UCSD-AML1 (cell line): ENCODE results near the gene IRX3.
"Not testable (repeated sequence)": the region's sequence is repeated elsewhere in the genome, so short reads cannot be mapped to it uniquely, and the experiment has no call there.

Experiments
- DNase-seq: peaks from one replicate; lab custom pipeline; 2025; ENCODE audit not compliant: unreplicated experiment; lab: John Stamatoyannopoulos, UW

Gene IRX3

DNA sequence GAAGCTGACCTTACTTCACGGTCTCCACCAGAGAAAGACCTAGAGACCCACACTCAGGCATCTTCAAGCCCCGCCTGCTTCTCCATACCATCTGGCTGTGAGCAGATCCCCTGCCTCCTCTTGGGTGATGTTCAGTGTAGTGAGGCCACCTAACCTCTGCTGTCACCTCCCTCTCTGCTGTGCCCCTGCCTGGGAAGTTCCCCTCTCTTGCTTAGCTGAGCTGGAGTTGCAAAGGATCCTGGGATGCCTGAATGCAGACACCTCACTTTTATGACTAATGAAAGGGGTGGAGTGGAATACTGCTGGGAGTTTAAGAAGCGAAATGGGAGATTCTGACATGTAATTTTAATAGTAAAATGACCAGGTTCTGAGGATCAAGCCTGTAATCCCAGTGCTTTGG is 5.8 kb downstream of the IRX3 start:
- no peak for DNase-seq

DNA sequence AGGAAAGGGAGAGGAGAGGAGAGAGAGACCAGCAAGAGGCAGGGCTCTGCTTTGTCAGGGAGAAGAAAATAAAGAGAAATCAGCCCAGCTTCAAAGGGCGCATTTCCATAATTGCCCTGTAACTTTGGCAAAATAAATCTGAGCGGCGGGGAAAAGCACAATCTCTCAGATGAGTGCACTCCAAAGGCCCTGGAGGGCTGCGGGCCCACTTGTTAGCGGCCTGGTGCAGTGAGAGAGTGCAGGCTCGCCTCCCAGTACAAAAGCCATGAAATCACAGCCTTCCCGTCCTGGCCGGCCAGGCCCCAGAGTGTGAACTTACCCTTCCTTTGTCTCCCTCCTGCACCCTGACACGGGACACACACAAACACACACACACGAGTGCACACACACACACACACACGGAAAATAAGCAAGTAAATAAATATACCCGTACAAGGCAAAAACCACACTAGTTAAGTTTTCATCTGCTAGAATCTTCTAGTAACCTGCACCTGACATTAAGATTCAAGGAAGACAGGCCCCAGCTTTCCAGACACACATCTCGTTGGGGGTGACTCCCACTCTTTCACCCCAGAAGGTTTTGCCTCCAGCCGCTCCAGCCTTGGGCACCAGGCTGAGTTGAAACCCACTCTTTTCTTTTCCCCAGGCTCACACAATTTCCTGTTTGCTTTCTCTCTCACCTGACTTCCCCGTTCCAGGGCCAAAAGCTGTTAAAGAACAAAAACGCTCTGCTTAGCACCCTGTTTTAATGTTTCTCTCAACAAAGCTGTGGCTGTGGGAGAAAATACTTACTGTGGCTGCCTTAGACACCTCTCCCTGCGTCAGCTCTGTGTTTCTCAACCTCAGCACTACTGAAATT is 8.5 kb downstream of the IRX3 start:
- no peak for DNase-seq

DNA sequence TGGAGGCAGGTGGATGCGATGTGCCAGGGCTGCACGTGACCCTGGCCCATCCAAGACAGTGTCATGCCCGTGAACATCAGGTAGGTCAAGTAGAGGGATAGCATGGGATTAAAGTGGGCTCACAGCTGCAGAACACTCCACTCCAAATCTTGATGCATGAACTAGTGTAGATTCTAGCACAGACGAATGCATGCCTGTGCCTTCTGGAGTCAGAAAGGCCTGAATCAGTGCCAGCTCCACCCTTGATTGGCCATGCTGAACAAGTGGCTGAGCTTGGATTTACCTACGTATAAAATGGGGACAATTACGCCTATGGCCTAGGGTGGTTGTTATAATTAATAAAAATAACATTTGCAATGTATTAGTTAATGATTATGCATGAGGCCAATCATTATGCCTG is 10.6 kb downstream of the IRX3 start:
- no peak for DNase-seq

DNA sequence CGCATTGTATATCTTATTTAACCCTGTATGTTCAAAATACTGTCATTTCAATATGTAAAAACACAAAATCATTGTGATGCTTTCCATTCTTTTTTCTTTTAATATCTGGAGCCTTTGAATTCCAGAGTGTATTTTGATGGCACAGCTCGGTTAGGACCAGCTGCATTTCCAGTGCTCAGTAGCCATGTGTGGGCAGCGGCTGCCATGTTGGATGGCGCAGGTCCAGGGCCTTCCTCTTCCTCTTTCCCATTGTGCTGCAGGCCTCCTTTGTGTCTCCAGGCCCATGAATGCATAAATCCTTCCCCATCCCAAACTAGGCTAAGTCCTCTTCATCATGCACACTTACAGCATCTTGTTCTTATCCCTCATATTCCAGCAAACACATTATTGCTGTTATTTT is 13.0 kb downstream of the IRX3 start:
- DNase-seq: no peak

DNA sequence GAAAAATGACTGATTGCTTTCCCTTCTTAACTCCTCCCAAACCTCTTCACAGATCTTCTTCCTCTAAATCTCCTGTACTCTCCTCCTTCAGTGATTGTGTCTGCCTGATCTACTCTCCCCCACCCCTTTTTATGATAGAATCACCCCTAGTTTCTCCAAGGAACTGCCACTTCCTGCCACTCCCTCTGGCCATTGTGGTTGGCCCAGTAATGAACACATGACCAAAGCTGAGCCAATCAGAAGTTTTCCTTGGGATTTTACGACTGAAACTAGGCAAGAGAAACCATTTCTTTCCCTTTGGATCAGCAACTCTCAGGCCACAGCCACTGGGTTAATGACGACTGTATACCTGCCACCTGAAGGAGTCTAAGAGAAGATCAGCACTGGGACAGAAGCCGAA is 15.9 kb downstream of the IRX3 start:
- no peak for DNase-seq

DNA sequence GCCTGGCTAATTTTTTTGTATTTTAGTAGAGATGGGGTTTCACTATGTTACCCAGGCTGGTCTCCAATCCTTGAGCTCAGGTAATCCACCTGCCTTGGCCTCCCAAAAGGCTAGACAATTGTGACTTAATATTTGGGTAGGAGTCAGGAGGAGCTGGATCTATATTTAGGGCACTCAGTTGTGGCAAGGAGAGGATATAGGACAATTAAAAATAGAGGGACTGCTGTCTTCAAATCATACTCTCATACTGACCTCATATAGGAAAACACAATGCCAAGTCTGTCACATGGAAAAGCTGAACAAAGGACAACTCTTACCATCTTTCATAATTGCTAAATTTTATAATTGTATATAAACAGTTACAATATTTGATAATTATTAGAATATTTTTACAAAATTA is 17.1 kb downstream of the IRX3 start:
- DNase-seq: no peak

DNA sequence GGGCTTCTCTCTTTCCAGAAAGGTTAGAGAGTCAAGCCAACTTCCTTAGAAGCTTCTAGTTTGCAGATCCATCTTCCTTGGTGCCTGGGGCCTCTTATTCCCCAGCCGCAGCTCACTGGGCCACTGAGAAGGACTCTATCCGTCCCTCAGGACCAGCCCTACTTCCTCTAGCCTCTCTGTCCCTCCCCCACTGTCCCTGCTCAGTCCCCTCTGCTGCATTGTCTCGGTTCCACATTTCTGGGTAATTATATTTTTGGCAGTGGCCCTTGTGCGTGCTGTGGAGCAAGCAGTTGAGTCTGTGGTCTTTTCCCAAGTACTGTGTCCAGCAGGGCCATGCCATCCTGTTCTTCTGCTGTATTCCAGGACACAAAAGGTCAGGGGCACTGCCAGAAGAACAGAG is 17.8 kb downstream of the IRX3 start:
- no peak for DNase-seq

DNA sequence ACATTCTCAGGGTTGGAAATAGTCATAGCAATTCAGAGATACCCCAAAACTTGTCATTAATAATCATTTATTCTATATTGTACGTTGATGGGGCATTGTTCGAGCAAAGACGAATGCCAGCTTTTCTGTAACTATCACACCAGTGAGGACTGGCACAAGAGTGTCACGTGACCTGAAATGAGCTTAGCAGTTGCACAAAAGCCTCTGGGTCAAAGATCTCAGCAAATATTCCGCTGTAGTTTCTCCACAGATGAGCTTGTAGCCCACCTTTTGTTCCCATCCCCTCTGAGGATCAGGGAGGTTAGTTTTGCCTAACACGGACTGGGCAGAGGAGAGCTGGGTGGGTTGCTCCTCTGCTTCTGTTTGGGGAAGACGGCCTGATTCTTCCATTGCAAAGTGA is 18.2 kb downstream of the IRX3 start:
- no peak for DNase-seq

DNA sequence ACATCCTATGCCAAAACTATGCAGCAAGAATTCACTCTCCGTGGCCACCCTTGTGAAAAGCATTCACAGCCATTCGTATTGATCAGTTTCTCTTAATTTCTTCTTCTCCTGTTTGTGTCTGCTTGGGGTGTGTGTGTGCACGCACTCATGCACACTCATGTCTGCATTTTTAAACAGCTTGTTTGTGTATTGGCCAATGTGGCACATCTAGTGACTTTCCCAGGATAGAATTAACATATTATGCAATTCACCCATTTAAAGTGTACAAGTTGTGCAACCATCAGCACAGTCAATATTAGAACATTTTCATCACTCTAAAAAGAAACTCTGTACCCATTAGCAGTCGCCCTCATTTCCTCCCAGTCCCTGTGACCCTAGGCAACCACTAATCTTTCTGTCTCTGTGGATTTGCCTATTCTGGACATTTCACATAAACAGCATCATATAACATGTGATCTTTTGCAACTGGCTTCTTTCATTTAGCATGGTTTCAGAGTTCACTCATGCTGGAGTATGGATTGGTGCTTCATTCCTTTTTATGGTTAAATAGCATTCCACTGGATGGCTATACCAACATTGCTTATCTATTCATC is 20.1 kb downstream of the IRX3 start:
- no peak for DNase-seq

DNA sequence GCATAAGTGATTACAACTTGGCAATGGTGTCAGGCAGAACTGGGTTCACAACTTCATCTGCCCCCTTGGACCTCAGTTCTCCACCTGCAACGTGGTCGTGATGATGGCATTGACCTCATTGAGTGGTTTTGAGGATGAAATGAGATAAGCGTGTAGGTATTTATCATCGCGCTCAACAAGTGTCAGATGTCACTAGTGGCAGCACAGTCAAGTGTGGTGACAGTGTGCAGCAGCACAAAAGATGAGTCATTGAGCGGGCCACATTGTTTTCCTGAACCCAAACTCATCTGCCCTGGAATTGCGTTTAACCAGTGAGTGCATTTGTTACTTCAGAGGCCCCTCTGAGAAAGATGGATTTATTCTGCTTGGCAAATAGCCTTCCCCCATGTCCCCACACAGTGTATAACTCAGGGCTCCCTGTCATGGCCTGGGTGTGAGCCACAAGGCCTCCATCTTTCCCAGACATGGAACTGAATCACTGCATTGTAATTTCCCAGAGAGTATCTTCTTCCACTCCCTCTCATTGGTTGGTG is 20.9 kb downstream of the IRX3 start:
- no peak for DNase-seq

DNA sequence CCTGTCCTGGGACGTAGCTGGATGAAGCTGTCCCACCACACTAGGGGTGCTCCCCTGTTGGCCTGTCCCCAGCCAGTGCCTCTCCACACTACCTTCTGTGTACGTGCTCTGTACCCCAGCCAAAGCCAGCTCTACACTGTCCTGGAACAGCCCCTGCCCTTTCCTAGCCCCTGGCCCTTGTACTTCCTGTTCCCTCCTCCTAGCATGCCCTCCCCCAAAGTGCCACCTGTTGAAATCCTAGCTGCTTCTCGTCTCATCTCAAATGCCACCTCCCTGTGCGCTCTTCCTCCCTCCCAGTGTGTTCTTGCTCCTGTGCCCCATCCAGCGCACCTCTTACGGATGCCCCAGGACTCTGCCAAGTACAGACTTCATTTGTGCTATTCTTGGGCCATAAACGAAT is 33.5 kb downstream of the IRX3 start:
- no peak for DNase-seq

DNA sequence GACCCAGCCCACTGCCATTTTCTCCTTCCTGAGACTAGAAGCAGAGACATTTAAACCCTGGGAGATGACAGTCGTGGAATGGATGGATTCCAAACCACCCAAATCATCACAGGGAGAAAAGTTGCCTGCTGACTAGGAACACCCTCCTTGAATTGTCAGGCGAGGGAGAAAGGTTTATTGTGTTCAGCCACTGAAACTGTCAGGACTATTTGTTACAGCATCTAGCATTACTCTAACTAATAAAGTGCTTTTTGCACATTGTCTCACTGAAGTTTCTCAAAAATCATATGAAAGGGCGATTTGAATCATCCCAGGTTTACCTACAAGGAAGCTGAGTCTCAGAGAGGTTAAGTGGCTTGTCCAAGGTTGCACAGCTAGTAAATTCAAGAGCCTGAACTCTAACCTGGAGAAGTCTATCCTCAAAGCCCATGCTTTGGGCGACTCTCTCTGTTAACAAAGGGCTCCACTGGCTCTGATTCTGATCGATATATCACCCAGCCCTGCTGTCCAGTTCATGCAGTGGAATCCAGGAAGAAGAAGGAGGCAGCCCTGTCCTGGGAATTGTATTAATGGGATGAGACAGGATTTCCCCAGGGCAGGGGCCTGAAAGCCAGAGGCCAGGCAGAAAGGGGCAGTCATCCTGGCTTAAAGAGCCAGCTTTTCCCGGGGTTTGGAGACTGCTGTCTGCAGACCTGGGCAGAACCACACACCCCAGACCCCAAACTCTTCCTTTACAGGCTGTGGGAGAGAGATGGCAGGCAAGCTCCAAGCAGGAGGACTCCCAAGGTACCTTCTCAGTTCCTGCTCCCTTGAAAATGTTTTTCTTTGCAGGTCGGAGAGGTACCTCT is 37.5 kb downstream of the IRX3 start:
- no peak for DNase-seq

DNA sequence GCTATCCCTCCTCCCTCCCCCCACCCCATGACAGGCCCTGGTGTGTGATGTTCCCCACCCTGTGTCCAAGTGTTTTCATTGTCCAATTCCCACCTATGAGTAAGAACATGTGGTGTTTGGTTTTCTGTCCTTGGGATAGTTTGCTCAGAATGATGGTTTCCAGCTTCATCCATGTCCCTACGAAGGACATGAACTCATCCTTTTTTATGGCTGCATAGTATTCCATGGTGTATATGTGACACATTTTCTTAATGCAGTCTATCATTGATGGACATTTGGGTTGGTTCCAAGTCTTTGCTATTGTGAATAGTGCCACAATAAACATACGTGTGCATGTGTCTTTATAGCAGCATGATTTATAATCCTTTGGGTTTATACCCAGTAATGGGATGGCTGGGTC is 38.9 kb downstream of the IRX3 start:
- not testable (repeated sequence) for DNase-seq

DNA sequence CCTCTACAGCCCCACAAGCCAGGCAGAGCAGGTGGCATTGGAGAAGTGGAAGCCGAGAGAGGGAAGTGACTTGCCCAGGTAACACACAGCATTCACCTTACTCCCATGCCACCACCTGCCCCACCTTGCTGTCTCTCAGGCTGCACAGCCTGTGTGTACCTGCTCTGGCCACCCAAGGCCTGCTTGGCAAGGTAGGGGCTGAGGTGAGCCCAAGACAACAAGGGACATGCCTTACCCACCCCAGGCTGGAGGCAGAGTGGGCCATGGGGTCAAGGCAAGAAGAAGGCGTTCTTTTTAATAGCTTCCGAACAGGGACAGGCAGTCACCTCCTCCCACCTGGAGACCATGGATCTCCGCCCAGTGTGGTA is 40.1 kb downstream of the IRX3 start:
- no peak for DNase-seq

DNA sequence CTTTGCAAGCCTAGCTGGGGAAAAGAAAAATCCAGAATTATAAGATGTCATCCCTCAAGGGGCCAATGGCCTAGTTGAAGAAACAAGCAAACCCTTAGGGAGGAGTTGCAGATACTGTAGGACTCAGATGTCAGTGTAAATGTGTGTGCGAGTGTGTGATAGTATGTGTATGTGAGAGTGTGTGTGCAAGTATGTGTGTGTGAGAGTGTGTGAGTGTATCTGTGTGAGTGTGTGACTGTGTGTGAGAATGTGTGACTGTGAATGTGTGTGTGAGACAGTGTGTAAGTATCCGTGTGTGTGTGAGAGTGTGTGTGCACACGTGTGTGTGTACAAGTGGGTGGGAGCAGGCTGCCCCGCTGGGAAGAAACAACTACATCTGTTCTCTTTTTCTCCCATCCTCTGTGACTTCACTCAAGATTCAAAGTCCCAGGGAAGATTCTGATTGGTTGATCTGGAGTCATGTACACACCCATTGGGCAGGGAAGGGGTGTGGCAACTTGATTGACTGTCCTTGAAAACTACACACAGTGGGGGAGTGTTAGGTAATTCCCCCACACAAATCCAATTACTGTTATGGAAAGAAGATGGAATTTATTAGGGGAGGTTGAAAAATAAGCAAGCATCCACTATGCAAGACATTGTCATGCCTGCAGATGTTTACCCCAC is 40.7 kb downstream of the IRX3 start:
- no peak for DNase-seq

DNA sequence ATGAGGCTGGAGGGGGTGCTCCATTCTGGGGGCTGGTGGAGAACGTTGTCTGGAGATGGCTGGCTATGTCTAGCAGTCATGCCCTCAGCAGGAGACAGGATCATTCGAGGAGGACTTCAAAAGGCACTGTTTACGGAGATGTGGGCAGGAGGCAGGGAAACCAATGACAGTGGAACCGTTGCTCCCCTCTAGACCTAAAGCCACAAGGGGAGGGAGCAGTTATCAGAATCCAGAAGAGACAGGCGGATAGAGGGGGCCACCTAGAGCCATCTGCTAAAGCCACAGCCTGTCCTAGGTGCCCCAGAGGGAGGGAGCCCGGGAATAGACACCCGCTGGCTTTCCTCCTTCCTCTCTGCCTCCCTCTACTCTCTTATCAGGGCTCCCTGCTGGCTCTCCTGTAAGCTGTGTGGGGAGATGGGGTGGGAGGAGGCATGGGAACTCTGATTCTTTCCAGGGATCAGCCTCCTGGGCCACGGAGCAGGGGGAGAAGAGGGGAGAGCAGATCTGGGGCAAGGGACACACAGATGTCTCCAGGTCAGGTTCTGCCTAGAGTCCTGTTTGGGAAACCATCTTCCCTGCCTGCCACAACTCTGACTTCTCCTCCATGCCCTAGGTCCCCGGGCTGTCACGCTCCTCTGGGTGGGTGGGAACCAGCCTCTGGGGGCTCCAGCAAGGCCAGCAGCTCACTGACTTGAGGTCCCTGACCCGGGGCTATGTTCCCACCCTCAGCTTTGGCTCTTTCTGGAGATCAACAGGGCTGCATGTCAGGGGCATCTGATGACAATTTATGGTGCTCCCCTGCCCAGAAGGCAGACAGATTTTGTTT is 42.3 kb downstream of the IRX3 start:
- DNase-seq: no peak

DNA sequence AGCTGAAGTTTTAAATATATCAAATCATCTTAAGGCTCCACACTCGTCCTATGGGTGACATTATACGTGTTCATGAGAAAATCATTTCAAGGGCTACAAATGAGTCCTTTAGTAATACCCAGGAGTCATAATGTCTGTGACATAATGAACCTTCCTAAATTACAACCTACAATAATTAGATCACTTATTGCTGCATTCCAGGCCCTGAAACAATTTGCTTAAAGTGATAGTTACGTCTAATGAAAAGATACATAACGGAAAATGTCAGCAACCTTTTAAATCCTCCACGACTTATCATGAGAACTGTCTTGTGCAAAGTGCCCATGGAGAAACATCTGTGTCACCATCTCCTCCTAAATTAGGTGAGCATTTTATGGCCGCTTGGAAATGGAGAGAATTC is 43.4 kb downstream of the IRX3 start:
- DNase-seq: no peak

DNA sequence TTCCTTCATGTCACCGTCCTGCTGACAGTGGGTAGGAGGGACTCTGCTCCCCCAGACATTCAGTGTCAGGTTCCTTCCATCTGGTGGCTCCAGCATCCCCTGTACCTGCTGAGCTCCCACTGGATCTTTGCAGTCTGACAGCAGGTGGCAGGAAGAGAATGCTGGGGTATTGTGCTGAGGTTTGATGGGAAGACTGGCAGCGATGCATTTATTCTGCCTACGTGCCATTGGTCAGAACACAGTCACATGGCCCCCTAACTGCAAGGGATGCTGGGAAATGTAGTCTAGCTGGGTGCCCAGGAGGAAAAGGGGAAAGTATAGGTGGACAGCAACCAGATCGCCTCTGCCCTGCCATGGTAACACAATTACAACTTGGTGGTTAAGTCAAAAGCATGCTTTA is 44.4 kb downstream of the IRX3 start:
- DNase-seq: no peak

DNA sequence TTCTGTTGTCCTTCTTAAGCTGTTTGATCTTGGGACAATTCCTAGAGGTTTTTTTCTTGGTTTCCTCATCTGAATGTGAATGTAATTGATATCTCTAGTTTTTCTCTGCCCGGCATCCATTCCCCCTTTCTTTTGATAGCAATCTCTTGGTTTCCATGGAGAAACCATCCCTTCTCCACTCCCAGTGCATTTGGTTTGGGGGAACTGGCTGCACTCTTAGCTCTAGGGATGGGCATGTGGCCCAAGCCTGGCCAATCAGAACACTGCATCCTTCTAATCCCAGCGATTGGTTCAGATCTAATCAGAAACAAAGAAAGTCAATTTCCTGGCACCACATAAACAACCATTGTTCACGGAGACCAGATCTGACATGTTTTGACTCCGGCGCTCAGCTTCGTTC is 45.1 kb downstream of the IRX3 start:
- no peak for DNase-seq
